GM18517 (cell line): ENCODE results near the gene KRT81.
"Not testable (repeated sequence)": the region's sequence is repeated elsewhere in the genome, so short reads cannot be mapped to it uniquely, and the experiment has no call there.

ENCODE experiments used
- ATAC-seq: cut with Tn5 transposase; IDR thresholded peaks from one replicate; pipeline ENCODE4 v1.9.1; 2021; ENCODE audit warnings: mild to moderate bottlenecking, moderate library complexity; ENCODE audit not compliant: unreplicated experiment

KRT81 gene

DNA sequence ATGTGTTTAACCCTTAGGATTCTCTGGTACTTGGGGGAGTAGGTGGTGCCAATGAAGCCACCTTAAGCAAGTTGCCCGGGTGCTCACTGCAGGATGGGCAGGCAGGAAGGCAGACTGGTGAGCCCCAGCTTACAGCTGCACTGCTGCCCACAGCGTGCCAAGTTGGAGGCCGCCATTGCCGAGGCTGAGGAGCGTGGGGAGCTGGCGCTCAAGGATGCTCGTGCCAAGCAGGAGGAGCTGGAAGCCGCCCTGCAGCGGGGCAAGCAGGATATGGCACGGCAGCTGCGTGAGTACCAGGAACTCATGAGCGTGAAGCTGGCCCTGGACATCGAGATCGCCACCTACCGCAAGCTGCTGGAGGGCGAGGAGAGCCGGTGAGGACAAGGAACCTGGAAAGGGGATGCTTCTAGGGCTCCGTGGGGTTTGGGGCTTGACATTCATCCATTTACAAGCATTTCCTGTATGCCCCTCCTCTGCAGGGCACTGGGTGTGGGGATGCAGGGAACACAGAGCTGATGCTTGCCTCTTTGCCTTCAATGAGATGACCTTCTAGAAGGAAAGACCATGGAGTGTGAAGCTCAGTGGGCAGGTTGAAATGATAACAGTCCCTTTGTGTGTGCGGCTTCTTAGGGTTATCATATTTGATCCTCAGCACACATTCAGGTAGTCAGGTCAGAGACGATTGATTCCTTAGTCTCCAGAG, 45.9 kb downstream of the KRT81 start:
- no peak for ATAC-seq

DNA sequence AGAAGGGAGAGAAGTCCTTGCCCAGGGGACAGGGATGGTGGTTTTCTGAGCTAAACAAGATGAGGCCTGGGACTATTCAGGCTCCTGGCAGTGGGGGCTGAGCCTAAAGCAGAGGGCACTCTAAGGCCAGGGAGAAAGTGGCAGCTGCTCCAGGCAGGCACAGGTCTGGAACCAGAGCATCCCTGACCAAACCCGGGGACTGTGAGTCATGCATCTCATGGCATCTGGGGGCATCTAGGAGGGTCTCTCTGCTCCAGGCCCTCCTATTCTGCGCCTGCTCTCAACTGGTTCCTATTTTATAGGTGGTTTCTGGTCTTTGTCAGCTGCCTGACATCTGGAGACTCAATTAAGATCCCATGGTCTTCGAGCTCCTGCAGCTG, 46.7 kb downstream of the KRT81 start:
- ATAC-seq = no peak

DNA sequence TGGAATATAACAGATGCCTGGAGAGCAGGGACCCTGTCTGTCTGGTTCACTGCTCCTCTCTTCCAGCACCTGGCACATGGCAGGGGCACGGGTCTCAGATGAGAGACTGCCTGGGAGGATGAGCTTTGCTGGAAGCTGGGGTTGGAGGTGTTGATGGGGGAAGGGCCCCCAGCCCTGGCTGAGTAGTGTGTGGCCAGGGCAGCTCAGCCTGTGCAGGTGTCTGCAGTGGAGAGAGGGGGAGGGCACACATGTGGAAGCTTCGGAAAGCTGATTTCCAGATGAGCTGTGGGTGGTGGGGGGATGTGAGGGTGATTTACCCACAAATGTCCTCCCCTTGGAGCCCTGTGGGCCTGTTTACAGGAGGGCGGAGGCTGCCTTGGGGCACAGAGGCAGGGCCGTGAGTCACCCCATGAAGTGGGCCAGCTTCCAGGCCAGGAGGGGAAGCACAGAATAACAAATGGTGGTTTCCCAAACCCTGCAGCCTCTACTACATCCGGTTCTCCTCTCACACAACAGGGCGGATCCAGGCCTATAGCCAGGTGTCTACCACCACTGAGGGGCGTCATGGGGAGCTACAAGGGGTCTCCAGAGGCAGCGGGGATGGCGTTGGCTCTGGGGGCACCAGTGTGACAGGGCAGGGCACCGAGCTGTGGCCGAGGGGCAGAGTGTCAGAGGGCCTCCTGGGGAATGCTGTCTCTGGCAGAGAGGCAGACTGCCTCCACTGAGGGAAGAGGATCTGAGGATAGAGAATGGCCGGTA, 47.3 kb downstream of the KRT81 start:
- peak; percentile 92 for ATAC-seq

DNA sequence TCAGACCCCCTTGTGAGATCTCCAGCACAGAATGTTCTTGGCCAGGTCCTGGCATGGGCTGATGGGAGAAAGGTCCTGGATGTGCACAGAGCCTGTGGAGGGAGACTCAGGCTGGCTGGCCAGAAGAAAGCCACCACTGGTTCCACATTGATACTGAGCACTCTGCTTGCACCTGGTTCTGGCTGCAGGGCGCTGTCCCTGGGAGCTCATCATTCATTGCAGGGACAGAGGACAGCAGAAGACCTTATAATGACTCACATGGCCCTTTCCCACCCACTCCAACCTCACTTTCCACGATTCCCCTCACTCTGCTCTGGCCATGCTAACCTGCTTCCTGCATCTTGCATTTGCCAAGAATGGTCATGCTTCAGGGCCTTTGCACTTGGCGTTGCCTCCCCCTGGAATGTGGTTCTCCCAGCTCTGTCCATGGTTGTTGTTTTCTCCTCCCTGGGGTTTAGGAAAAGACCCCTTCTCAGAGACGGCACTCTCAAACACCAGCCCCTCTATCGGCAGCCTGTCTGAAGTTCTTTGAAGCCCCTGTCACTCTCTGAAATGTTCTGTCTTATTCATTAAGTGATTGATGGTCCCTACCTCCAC, 48.0 kb downstream of the KRT81 start:
- no peak for ATAC-seq

DNA sequence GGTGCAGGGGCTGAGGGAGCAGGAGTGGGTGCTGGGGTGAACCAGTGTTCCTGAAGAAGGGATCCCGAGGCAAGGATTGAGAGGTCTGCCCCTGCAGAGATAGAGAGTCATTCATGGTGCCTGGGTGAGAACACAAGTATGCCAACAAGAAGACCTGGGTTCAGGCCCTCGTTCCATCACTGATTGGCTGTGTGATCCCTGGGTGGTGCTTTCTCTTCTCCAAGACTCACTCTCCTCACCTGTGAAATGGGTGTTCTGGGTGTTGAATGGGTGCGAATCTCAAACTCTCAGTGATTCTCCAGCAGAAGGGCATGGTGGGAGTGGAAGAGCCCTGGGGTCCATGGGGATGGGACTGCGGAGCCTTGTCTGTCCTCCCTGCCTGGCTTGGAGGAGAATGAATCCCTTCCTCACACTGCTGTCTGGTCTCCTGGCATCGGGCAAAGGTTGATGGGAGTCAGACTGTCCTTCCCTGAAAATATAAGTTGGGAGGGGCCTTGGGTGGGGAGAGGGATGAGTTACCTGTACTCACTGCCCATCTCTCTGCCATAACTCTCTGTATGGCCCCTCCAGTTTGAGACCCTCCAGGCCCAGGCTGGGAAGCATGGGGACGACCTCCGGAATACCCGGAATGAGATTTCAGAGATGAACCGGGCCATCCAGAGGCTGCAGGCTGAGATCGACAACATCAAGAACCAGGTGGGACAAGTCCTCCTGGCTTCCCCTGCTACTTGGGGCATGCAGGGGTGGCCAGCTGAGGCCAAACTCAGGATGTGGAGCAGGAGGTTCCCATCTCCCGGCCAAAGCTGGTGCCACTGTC, 48.7 kb downstream of the KRT81 start:
- no peak for ATAC-seq

DNA sequence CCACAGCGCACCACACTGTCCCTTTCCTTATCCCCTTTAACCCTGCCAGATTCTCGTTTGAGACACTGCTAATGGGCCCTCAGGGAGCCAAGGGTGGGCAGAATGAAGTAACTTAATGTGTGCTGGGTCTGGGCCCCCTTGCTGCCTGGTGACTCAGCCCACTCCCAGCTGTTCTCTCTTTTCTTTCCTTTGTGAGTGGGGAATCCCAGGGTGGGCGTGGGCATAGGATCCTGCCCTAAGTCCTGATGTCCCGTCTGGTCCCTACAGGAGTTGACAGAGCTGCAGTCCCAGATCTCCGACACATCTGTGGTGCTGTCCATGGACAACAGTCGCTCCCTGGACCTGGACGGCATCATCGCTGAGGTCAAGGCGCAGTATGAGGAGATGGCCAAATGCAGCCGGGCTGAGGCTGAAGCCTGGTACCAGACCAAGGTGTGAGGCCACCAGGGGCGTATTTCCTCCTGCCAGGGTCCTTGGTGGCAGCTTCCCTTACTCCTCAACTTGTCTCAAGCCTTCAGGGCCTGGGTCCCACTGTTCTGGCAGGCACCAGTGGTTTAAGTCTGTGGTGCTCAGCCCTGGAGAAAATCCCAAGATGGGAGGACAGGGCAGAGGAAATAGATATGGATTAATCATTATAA, 50.0 kb downstream of the KRT81 start:
- no peak for ATAC-seq

DNA sequence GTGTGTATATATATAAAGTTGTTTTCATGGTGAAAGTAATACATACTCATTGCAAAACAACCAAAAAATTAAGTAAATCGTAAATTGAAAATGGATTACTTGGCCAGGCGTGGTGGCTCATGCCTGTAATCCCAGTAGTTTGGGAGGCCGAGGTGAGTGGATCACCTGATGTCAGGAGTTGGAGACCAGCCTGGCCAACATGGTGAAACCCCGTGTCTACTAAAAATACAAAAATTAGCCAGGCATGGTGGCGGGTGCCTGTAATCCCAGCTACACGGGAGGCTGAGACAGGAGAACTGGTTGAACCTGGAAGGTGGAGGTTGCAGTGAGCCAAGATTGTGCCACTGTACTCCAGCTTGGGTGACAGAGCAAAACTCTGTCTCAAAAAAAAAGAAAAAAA, 51.1 kb downstream of the KRT81 start:
- ATAC-seq = not testable (repeated sequence)

DNA sequence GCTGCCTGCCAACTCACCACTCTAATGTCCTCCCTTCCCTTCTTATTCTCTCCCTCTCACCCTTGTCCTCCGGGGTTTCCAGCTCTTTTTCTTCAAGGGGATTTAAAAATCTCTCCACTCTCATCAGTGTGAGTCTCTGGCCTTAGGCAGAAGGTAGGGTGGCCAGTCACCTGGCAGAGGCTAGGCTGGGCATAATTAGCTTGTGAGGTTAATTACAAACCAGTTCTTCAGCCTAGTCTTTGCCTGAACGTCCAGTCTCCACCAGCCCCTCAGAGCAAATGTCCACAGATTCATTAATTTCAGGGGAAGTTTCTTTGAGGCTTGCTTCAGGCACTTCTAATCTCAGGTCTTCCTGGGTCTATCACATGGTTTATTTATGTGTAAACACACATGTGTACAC, 51.6 kb downstream of the KRT81 start:
- no peak for ATAC-seq

DNA sequence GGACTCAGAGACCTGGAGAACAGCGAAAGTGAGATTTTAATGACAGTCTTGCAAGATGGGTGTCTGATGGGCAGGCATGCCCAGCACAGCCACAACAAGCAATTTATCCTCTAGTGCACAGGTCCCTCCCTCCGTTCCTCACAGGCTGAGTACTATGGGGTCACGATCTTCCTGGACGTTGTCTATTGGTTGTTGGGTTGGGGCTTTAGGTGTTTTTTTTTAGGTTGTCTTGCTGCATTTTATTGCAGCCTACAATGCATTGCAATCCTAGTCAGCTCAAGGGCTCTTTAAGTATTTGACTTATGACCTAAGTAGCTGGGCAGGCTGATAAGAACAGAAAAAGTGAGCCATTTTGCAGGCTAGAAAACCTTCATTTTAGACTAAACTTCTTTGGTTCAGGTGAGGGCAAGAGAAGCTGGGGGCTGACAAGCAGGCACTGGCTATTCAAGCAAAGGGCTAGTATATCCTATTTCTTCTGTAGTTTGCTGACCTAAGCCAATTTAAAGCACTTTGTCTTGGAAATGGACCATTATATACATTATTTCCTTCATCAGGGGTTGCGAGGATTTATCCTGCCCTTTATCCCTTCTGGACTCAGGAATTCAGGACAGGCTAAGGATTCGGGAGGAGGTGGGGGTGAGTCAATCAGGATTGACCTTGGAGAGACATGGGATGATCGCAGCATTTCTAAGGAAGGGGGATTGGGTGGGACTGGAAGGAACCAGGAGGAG, 52.3 kb downstream of the KRT81 start:
- ATAC-seq = no peak

DNA sequence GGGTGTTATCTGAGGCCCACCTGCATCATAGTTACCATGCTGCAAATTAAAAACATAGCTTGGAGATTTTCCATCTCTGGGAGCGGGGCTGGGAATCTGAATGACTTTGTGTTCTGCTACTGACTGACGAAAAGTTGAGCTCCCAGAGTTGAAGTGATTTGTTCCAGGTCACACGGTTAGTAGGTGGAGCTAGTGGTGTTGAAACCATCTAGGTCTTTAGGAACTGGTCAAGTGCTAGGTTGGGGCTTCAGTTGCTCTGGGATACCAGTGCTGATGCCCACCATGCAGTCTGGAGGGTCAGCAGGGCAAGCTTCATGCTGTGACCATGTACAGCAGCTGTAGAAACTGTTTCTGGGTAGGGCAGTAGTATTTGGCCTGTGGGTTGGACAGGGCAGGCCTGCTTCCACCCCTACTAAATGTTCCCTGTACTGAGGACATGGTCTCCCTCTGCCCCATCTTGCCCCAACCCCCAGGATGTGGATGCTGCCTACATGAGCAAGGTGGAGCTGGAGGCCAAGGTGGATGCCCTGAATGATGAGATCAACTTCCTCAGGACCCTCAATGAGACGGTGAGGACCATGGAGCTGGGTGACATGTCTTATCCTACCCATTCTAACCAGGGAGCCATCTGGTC, 53.0 kb downstream of the KRT81 start:
- ATAC-seq = no peak

DNA sequence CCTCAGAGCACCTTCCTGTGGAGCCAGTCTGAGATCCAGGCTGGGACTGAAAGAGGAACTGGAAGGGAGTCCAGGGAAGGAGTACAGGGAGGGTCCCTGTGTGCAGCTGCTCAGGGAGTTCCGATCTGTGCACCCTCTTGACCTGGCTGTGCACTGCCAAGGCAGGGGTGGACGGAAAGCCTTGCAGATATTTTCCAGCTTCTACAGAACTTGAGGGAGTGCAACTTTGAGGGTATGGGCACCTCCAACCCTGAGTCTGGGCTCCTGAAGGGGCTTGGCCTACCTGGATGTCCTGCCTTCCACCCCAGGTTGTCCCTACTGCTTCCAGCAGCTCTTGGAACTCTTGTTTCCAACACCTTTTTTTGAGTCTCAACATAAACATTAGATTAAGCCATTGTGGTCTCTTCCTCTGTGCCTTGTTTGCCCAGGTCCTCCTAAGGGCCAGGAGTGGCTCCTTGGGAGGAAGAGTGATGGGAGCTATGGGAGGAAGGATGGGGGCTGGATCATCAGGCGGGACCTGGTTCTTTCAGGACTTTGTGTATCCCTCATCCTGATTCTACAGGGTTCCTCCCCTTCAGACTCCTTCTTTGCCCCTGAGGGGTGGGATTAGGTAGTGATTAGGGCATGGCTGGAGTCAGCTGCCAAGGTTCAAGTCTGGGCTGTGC, 54.8 kb downstream of the KRT81 start:
- ATAC-seq = no peak
